Activated CD4-positive, alpha-beta T cell treated with anti-CD3 and anti-CD28 coated beads, Interleukin-2, Interleukin-4, amounts not matched to agents 100 ng/mL and 50 ng/mL, durations not matched to agents 16 hours and 8 hours (primary cell): ENCODE measurements around the gene CYB5R3.

Experiments
- DNase-seq: peaks from one replicate; pipeline ENCODE4 v3.0.0-alpha.2; 2020; ENCODE audit warnings: low spot score

CYB5R3 gene

DNA sequence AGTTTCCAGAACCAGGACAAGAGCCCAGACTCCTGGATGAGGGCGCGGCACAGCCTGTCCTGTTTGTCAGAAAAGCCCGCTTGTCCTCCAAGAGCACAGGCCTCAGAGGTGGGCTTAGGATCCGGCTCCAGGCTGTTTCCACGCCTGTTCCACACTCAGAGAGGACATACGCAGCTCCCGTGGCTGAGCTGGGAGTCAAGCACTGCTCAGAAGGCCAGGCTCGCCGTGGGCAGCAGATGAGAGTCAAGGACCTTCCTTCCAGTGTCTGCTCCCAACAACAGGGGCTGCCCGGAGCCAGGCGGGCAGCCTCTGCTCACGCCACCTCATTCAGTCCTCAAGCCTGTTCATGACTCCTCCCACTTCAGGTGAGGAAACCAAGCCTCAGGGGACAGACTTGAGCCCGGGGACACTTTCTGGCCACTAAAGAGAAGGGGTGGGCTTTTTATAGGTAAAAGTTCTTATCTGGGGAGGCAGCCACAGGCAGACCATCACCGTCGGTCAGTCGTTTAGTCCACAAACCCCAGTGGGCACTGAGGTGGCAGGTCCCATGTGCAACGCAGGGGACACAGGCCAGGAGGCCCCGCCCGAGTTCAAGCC lies 3.8 kb downstream of the CYB5R3 start:
- no peak for DNase-seq

DNA sequence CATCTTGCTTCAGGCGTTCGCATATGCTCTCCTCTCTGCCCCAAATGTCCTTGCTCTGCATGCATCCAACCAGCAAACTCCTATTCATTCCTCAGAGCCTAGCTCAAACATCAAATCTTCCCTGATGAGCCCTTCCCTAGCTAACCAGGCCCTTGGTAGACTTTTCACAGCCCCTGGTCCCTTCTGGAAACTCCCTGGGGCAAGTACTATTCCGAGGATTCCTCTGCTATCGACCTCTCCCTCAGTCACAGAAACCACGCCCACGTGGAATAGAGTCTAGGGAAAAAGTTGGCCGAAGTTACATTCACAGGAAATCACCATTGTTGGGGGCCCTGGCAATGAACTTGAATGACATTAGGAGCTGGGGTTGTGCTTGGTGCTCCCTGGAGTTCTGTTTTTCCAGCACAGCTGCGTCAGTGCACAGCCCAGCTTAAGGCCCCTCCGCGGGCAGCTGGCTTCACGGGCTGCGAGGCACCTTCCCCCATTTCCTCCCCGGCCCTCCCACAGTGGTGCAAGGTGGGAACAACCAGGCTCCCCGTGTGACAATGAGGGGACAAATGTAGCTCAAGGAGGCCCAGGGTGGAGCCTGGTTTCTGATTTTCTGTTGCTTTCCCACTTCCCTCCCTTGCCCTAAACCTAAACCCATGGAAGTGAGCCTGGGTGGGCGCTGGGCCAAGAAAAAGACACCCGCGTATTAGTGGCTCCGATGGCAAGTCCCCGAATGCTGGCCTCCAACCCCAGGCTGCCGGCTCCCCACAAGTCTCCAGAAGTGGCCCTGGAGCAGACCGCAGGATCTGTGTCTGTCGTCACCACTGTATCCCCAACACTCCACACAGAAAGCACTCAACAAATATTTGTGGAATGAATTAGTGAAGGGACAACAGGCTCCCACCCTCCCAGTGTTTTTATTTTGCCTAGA lies 4.5 kb downstream of the CYB5R3 start:
- no peak for DNase-seq

DNA sequence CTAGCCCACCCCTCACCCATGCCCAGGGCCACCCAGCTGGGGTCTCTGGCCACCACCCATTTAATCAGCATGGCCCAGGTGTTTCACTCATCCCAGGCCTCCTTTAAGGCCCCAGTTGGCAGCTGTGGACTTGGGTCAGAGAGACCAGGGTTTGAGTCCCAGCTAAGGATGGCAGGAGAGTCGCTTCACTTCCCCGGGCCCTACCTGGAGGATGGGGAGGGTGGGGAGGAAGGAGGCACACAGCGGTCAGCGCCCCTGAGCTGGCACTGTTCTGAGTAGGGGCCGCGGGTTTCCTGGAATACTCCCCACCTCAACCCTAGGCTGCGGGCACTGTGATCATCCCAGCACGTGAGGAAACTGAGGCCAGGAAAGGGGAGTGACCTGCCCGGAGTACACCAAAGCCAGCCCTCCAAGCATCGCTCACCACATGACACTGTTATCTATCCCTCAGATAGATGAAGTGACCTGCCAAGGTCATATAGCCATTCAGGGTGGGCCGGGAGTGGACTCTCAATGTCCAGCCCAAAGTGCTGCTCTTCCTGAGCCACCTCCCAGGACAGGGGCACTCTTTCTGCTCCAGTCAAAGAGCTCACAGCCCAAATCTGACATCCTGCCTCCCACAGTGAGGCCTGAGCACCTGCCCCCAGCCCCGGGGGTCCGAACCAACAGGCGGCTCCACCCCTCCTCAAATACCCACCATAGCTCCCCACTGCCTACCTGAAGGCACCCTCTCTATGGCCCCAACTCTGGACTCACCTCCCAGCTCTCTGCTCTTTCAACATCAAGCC lies 5.4 kb downstream of the CYB5R3 start:
- no peak for DNase-seq

DNA sequence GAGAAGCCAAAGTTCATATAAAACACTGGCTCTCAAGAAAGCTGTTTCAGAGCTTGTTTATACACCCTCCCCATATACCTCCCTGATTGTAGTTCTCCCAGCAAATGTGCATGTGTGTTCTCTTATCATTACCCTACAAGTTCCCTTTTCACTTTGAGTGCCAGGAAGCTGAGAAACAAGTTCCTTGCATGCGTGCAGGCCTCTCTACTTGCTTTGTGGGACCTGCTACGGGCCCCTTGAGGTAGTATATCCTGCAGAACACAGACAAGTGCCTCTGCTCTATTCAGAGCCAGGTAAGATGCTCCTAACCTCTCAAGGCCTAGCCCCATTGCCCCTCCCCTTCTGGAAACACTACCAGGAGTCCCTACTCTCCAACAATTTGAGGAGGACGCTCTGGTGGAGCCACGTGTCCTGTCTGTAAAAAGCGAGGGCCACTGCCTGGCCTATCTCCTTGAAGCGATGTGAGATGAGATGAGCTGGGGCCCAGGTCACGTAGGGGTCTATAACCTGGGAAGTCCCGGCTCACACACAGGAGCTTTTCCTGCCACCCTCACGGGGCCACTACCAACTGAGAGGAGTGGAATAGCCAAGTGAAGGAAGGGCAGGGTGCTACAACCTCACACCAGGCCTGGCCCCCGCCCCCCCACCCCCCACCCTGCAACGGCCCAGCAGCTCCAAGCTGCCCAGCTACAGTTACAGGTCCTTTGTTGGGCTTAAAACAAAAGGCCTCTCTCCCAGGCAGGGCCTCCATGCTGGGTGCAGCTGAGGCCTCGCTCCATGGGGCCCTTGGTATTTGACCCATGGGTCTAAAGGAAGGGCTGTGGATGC lies 6.2 kb downstream of the CYB5R3 start:
- DNase-seq, result no peak

DNA sequence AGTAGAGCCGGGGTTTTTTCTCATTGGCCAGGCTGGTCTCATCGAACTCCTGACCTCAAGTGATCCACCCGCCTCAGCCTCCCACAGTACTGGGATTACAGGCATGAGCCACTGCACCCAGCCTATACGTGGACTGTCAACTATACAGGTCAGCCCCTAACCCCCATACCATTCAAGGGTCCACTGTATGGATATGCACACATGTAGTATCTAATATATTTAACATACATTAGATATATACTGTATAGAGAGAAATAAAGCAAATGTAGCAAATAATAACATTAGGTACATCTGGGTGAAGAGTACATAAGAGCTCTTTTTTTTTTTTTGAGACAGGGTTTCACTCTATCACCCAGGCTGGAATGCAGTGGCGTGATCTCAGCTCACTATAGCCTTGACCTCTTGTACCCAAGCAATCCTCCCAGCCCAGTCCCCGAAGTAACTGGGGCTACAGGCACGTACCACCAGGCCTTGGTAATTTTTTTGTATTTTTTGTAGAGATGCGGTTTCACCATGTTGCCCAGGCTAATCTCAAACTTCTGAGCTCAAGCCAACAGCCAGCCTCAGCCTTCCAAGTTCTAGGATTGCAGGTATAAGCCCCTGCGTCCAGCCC lies 7.3 kb downstream of the CYB5R3 start:
- DNase-seq, result no peak

DNA sequence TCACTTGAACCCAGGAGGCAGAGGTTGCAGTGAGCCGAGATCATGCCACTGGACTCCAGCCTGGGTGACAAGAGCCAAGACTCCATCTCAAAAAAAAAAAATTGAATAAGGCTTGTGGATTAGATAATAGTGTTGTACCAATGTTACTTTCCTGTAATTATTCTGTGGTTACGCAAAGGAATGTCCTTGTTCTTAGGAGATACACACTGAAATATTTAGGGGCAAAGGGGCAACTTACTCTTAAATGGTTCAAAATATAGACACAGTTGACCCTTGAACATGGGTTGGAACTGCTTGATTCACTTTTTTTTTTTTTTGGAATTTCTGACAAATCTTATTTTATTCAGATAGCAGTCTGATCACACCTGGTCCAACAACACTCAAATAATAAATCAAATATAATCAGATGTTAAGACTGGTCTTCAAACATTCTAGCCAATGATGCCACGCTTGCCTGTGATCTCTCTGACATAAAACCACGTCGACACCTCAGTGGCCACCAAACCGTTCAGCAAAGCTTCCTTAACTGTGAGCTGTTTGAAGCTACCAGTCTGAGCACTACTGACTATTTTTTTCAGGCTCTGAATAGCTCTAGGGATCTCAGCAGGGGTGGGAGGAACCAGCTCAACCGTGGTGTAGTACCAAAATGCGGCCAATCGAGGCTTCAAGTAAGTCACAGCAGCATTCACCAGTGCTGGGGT lies 9.5 kb downstream of the CYB5R3 start:
- no peak for DNase-seq

DNA sequence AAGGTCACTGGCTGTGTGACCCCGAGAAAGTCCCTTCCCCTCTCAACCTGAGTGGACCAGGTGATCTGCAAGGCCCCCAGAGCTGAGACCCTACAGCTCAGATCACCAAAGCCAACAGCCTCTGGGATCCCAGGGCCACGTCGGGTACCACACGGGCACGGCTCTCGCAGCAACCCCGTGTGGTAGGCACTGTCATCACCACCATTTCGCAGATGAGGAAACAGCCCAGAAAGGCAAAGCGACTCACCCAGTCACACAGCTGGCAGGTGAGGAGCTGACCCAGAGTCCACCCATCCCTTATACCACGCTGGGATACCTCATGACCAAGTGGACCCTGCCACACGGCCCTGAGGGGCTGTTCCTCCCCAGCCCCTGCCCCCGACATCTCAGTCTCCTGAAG lies 11.6 kb downstream of the CYB5R3 start:
- no peak for DNase-seq

DNA sequence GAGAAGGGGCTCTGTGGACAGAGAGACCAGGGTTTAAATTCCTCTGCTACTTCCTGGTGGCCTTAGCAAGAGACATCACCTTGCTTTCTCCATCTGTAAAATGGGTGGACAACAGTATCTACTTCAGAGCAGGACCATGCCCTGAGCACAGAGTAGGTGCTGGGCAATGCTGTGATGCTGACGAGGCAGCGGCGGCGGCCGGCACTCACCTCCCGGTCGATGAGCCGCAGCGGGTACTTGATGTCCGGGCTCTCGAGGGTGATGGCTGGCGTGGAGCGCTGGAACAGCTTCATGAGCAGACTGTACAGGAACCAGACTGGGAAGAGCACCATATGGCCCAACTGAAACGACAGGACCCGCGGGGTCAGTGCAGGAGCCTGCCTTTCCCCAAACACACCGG lies 12.7 kb downstream of the CYB5R3 start:
- DNase-seq, result no peak

DNA sequence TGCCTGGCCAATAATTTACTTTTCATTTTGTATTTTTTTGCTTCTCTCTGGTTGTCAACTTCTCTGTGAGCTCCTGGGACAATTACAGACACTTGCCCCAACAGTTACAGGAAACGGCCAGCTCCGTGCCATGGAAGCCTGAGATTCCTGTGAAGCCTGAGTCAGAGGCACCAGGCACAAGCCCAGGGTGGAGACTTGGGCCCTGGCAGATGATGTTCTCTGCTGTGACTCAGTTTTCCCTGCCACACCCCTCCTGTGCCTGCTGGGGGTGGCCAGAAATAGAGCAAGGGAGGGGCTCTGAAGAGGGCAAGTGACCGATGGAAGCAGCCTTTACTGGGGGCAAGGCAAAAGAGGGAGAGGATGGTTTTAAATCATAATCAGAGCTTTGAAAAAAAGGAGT lies 13.7 kb downstream of the CYB5R3 start:
- DNase-seq, result no peak

DNA sequence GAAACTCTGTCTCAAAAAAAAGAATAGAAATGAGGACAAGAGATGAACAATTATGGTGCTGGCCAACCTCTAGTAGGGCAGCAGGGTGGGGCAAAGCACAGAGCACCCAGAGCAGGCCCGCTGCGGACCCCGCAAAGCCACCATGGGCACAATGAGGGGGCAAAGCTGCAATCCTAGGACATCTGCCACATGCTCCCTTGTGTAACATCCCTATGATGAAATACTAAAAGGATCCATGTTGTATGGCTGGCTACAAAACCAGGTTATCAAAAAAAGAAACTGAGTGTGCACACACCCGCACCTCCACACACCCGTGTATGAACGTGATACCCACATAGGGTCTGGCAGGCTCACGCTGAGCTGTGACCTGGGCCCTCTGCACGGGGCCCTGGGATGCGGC lies 16.2 kb downstream of the CYB5R3 start:
- no peak for DNase-seq

DNA sequence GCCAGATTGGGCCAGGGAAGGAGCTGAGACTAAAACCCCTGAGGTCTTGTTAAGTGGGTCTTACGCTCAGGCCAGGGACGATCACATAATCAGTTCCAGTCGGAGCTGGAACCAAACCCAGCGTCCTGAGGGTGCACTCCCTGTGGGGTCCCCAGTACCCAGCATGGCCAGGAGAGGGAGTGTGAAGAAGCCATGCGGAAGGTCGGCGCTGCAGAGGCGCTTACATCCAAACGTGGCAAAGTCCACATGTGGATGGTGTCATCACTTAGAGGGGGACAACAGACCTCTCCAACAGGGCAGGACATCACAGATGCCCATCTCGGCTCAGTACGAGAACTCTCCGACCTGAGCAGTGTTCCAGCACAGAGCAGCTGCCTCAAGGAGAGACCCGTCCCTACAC lies 17.1 kb downstream of the CYB5R3 start:
- DNase-seq, result no peak

DNA sequence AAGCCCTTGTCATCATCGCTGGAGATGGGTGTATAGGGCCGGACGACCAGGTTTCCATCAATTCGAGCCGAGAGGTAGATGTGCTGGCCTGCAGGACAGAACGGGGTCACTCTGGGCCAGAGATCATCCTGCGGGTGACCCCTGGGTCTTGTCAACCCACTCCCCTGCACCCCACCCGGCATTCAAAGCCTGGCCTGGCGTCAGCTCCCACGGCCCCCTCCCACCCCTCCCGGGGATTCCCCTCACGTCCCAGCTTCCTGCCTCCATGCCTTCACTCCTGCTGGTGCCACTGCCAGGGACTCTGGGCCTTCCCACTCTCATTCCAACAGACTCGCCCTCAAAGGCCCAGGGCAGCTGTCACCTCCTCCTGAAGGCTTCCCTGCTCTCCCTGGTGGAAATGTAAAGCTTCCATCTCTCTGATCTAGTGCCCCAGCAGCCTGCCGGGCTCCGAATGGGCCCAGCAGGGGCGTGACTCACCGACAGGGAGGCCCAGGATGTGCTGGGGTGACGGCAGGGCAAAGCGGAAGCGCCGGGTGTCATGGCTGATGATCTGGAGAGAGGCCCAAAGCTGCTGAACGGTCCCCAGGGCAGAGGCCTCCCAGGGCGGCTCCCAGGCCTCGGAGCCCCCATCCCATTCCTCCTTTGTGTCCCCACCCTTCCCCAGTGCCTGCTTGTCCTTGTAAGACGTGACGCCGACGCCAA lies 18.1 kb downstream of the CYB5R3 start:
- no peak for DNase-seq

DNA sequence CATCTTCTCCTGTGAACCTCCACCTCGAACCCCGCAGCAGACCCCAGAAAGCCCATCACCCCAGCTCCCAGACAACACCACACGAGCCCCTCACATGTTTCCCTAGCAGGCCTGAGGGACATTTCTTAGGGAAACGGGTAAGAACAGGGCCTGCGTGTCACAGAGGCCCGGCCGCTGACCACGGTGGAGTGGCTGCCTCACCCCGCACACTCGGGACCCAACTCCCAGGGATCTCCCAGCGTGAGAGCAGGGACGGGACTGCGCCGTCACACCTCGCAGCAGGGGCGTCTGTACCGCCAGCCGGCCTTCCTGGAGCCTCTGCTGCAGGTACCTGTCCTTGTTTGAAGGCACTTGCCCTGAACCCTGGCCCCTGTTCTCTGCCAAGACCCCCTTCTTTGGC lies 19.0 kb downstream of the CYB5R3 start:
- DNase-seq, result no peak

DNA sequence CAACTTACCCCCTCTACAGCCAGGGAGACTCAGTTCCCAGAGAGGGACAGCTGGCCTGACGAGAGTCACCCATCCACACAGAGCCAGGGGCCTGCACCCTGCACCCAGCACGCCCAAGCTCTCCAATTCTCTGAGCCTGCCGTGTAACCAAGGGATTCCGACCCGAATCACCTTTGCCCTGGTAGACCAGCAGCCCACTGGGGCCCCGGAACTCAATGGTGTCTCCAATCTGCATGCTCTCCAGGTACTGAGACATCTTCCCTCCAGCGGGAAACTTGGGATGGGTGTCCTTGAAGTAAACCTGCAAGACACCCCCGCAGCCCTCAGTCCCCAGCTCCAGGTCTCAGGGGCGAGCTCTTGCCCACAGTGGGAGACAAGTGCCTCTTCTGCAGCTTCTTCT lies 21.2 kb downstream of the CYB5R3 start:
- DNase-seq, result no peak

DNA sequence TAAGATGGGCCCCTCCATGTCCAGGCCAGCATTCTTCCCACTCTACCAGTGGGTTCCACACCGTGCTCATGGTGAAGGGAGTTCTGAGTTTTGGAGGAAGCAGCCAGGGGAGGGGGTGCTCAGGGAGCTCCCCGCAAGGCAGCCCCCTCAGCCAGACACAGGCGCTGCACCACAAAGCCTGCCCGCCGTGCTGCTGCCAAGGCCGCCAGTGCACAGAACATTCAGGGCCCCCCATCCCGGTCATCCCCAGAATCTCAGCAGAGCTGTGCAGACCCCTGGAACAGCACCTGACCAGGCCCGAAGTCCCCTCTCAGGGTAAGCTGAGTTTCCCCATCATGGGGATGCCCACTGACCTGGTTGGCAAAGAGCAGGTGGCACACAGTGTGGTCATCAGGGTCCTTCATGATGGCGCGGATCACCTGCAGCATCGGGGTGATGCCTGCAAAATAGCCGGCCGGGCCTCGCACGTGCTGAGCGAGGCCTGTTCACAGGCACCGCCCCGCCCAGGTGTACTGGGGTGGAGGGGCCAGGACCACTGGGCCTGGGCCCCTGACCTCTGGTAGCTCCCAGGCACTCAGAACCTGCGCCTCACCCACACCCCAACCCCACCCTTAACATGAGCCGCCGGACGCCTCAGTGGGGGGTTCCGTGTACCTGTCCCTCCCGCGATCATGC lies 22.1 kb downstream of the CYB5R3 start:
- DNase-seq, result no peak

DNA sequence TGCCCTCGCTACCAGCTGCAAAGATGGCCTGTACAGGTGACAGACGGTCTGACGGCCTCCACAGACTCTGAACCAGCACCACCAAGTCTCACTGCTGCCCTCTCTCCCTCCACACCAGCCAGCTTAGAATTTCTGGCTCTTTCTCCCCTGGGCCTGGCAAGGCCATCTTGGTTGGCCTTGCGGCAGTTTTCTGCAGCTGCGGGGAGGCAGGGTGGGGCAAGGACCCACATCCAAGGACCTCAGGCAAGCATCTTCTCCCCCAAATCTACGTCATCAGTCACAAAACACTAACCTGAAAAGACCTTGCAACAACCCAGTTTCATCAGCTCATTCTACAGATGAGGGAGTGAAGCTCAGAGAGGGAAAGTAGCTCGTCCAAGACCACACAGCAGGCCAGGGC lies 22.8 kb downstream of the CYB5R3 start:
- no peak for DNase-seq

DNA sequence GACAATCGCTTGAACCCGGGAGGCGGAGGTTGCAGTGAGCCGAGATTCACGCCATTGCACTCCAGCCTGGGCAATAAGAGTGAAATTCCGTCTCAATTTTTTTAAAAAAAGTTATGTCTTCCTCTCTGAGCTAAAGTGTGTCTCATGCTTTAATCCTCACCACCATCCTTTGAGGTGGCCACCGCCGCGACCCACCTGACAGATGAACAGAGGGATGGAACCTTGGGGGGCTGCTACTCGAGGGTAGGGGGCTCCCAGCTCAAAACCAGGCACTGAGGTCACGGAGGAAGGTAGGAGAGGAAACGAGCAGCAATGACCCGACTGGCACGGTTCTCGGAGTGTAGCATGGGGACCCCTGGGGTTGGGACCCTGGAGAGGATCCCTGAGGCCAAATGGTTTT lies 23.8 kb downstream of the CYB5R3 start:
- no peak for DNase-seq

DNA sequence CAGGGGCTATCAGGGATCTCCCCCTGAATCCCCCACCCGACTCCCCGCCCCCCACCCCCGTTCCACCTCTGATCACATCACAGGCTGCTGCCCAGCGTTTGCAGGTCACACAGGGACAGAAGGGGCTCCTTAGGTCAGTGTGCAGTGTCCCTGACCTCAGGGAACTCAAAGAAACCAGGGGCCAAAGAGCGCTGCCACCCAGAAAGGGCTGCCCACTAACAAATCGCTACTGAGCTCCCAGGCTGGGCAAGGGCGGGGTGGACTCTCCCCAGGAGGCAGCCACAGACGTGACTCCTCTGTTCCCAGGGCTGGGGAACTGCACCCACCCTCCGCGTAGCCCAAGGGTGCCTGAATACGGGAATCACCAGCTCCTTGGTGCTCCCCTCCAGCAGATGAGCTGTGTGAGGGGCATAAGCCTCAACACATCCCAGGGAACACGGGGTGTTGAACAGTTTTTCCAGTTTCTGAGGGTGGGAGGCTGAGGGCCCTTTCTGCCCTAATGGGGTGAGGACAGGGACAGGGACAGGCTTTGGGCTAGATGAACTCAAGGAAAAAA lies 24.6 kb downstream of the CYB5R3 start:
- no peak for DNase-seq

DNA sequence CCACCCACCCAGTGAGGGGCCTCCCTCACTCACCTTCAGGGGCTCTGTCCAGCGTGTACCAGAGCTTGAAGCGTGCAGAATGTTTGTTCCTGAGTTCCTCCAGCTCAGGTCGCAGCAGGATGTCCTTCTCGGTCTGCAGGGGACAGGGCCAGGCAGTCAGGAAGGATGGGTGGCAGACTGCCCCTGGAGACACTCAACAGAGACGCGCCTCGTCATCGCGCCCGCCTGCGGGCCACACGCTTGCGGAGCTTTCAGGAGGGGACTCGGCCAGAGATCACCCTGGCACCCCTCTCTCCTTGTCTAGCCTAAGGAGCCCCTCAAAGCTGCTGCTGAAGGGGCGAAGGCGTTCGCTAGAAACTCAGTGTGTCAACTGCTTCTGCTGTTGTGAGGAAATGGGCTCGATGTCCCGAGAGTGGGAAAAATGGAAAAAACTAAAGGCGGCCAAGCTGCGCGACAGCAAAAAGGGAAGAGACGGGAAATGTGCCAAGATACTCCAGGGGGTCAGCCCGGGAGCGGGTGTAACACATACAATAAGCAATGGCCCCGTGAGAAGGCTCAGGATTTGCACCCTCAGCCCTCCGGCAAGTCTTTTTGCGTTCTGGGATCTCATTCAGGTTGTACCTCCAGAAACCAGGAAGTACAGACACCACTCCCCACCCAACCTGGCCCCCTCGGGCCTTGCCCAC lies 25.3 kb downstream of the CYB5R3 start:
- DNase-seq, result no peak
